SH-SY5Y (cell line): ENCODE data around the gene NEGR1.

Experiments used
- GATA2 ChIP-seq: IDR thresholded peaks from 2 replicates; pipeline ENCODE4 v1.6.1; 2011; ENCODE audit warnings: mild to moderate bottlenecking, low read depth, low read length
- GATA3 ChIP-seq: IDR thresholded peaks from 2 replicates; pipeline ENCODE4 v1.6.1; 2011; ENCODE audit warnings: low read depth, mild to moderate bottlenecking, low read length, moderate library complexity

NEGR1 gene

DNA sequence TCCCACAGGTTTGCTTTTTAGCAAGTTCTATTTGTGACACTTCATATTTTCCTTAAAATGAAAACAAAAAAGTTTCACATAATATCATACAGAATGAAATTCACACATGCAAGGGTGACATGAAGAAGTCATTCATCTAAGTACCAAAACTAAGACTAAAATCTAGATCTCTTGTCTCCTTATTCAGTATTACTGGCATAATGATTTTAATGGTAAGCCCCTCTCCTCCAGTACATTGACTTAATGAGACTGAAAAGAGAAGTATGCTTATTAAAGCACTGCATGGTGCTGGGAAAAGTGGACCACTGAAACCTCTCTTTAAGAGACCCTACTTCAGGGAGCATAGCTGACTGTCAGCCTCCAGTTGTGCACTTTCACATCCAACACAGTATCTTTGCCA, 99.5 kb downstream of the NEGR1 start:
- no peak for TF ChIP-seq GATA3
- no peak for TF ChIP-seq GATA2

DNA sequence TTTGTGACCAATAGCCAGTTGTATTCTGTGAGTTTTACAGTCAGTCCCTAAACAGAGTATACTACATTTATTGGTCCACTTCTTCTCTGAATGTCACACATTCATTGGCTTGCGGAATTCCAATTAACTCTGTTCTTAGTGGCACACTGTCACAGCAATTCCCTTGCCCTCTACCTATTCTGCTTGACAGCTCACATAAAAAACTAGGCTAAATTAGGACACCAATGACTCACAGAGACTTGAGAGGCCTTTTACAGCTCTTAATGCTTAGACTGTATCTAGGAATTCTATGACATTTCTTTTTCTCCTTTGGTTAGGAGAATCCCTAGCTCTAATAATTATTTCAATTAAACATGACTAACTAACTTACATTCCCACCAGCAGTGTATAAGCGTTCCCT, 104.1 kb downstream of the NEGR1 start:
- no peak for TF ChIP-seq GATA2
- TF ChIP-seq GATA3: no peak

DNA sequence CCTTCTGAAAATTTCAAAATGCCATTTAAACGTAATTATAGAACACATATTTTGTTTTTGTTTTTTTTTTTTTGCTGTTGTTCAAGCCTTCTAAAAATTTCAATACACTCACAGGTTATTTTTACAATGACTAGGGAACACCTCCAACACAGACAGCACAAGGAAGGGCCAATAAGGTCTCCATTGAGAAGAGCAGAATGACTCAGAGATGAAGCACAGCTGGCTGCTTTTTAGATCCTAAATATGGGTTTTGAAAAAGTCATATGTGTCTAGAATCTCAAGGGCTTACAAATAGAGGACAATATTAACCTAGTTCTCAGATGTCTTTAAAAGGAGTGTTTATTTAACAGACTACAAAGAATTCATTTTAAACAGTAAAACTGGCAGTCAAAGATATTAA, 104.6 kb downstream of the NEGR1 start:
- TF ChIP-seq GATA2 (no peak), GATA3 (no peak)

DNA sequence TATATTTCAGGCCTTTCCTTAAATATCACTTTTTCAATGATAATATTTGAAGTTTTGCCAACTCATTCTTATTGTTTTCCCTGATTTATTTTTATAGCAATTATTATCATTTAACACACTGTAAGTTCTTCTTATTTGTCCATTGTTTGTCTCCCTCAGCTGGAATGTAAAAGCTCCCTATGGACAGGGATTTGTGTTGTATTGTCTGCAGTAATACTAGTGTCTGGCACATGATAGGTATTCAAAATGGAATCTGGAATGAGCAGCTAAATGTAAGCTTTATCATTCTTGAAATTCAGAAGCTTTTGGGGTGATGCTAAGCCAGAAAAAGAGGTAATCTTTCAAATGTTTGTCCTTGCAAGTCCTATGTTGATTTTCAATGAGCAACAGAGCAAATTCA, 112.1 kb downstream of the NEGR1 start:
- no peak for TF ChIP-seq GATA2
- TF ChIP-seq GATA3: no peak

DNA sequence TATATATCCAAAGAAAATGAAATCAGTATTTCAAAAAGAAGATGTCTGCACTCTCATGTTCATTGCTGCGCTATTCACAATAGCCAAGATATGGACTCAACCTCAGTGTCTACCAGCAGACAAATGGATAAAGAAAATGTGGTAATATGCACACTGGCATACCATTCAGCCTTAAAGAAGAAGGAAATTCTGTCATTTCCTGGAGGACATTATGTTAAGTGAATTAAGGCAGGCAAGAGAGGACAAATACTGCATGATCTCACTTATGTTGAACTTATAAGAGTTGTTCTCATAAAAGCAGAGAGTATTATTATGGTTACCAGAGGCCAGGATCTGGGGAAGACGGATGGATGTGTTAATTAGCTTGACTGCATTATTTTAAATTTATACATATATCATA, 115.9 kb downstream of the NEGR1 start:
- no peak for TF ChIP-seq GATA2
- no peak for TF ChIP-seq GATA3

DNA sequence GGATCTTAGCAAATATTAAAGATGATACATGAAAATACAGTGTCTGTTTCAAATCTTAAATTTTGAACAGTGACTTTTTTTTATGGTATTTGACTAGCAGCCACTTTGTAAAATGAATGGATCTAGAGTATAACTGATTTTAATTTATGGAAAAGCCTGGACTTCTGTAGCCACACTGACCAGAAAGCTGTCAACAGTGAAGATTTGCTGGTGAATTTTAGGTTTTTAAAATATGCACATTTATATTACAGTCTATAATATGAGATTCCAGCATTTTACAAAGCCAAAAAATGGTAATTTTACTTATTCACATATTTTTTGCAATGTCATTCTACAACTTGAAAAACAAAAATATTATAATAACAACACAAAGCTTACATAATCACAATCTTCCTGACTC, 131.8 kb downstream of the NEGR1 start:
- TF ChIP-seq GATA2 (no peak), GATA3 (no peak)

DNA sequence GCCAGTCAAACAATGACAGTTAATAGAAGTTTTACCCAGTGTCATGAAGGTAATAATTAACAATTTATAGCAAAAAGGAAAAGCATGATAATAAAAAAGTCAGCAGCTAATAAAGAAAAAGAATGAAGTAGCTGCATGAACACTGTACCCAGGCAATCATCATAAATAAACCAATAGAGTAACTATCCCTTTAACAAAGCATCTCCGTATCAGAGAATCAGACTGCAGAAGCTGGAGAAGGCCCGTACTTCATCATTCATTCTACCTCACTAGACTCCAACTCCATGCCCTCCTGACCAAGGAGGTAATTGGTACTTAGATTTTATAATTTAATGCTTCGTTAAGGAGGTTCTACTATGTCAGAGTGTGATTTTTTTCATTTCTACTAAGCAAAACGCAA, 140.5 kb downstream of the NEGR1 start:
- TF ChIP-seq GATA2: no peak
- TF ChIP-seq GATA3: no peak

DNA sequence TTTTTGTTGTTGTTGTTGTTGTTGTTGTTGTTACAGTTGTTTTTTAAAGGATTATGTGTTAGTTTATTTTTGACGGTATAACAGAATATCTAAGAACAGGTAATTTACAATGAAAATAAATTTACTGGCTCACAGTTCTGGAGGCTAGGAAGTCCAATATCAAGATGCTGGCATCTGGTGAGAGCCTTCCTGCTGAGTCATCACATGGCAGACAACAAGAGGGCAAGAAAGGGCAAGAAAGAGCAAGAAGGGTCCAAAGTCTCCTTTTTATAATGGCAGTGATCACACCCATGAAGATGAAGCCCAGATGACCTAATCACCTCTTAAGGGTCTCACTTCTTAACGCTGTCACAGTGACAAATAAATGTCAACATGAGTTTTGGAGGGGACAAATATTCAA, 142.1 kb downstream of the NEGR1 start:
- no peak for TF ChIP-seq GATA2
- no peak for TF ChIP-seq GATA3

DNA sequence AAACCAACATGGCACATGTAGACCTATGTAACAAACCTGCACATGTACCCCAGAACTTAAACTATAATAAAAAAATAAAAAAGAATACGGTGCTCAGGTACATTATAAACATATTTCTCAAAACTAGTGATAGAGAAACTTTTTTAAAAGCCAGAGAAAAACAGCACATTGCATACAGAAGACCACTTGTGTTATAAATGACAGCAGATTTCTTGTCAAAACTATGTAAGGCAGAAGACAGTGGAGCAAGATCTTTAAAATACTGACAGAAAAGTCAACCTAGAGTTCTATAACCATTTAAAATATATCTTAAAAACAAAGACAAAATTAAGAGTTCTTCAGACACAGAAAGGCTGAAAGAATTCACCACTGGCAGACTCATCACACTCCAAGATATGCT, 144.7 kb downstream of the NEGR1 start:
- no peak for TF ChIP-seq GATA3
- TF ChIP-seq GATA2: no peak

DNA sequence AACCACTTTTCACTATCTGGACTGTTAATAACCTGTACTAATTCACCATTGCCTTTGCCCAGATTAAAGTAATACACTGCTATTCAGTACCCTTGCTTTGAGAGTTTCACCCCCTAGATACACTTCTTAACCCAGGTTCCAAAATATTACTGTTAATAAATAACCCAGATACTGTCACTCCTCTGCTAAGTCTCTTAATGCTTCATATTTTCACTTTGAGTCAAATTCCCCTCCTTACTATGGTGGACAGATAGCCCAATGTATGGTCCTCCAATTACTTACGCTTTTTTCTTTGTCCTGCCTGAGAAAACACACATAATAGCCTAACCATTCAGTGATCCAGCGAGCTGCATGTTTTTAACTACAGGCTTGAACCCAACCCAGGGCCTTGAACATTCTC, 152.5 kb downstream of the NEGR1 start:
- TF ChIP-seq GATA3: no peak

DNA sequence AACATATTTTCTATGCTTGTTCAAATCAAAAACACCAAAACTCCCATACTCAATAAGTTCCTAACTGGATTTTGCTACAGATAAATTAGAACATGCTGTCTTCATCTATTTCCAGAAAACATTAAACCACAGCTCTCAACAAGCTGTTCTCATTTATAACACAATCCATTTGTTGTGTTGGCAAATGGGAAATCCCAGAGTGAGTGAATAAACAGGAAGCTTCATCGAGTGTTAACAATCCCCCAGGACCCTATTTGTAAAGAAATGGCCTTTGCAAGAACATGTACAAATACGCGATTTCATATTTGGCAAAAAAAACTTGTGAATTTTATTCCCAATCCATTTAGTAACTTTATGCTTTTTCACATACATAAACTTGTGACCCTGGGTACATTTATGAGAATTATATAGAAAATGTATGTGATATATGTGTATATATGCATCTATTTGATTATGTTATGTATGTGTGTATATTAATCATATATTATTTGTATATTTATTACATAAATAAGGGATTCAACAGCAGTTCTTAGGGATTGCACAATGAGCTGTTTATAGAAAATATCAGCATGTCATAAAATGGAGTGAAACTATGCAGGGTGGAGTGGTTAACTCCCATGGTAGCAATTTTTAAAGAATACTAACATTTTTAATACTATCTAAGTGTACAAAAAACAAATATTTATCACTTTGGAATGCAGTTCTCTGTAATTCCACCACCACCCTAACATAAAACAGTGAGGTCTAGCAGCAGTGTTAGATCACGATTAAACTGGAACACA, 160.0 kb downstream of the NEGR1 start:
- no peak for TF ChIP-seq GATA2
- no peak for TF ChIP-seq GATA3

DNA sequence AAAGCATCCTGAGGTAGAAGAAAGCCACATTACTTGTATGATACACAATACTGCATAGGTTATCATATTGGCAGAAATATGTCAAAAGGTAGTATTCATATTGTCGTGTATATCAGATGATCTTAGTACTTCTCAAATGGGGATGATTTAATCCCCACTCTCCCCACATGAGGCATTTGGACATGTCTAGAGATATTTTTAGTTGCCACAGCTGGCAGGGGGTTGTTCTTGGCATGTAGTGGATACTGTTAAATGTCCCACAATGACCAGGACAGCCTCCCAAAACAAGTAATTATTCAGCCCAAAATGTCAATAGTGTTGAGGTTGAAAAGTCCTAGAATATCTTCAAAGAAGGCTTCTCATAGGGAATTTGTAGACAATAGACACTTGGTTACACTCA, 162.8 kb downstream of the NEGR1 start:
- TF ChIP-seq GATA3 (no peak), GATA2 (no peak)

DNA sequence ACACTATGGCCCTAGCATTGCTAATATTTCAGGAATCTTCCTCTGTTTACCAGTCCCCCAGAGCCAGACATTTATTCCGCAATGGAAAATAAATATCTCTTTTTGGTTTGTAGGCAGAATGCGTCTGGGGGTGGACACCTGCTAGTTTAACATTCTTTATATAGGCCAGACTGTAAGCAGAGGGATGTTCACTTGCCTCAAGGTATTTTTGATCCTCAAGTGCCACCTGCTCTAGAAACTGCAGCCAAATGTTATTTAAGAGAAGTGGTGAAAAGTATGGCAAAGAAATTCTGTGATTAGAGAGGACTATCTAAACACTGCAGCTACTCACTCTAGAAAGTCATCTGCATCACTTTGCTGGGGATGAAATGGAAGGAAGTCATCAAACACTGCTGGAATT, 164.7 kb downstream of the NEGR1 start:
- TF ChIP-seq GATA2: no peak
- no peak for TF ChIP-seq GATA3

DNA sequence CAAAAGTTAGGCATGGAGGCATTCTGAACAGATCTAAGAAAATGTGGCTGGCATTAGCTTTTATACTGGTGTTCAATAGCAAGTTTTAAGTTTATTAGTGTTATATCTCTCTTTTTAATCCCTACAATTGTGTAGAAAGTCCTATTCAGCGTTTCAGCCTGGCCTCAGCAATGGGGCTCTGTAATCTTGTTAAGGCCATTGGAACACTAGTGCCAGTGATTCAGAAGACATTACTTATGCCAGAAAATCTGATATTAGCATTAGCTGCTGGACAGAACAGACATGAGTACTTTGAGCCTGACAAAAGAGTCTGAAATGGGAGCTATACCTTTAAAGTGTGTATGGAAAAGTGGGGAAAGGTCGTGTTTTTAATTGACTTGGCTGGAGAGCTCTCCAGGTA, 167.0 kb downstream of the NEGR1 start:
- TF ChIP-seq GATA2: no peak
- TF ChIP-seq GATA3: no peak

DNA sequence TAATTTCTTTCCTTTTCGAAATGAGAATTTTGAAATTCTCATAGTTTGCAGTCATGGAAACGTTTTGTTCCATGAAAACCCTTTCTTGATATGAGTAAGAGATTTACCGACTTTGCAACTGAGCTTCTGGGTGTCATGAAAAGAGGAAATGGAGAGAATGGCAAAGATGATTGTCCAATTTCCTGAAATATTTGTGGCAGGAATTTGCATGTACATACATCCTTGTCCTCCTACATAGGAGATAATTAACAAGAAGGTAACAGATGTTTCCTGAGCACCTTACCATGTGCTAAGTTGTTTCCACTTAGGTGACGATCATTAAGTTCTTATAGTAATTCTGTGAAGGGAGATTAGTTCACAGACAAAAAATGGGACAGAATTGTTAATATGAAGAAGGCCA, 170.7 kb downstream of the NEGR1 start:
- no peak for TF ChIP-seq GATA2
- TF ChIP-seq GATA3: no peak

DNA sequence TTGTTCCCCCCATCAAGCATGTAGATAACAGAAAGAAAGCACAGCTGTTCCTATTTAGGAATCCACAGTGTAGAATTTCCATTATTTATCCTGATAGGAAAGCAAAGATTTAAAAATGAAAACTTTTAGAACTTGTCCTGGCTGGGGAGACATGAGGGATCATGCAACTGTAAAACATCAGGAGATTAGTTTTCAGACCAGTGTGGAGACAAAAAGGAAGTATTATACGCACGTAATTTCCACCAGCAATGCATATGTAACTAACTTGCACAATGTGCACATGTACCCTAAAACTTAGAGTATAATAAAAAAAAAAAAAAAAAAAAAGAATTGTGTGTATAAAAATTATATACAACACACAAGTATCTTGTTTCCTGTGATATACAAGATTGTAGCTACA, 172.4 kb downstream of the NEGR1 start:
- TF ChIP-seq GATA2: no peak
- no peak for TF ChIP-seq GATA3

DNA sequence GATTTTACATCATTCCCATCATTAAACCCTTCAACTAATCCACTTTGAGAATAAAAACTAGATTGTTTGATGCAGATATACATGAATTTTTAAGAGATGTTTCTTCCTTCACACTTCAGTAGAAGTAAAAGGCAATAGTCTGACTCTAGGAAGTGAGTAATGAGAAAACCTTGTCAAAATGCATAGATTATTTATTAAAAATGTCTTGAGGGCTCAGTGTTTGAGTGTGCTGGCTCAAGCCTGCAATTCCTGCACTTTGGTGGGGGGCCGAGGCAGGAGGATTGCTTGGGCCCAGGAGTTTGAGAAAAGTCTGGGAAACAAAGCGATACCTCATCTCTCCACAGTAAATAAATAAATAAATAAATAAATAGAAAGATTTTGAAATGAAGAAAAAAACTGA, 177.1 kb downstream of the NEGR1 start:
- TF ChIP-seq GATA2: no peak
